ENCODE measurements around the gene ASTN2.
A peak's percentile ranks its signal among the peaks of the same experiment; 100 is the strongest.

ASTN2 gene

DNA sequence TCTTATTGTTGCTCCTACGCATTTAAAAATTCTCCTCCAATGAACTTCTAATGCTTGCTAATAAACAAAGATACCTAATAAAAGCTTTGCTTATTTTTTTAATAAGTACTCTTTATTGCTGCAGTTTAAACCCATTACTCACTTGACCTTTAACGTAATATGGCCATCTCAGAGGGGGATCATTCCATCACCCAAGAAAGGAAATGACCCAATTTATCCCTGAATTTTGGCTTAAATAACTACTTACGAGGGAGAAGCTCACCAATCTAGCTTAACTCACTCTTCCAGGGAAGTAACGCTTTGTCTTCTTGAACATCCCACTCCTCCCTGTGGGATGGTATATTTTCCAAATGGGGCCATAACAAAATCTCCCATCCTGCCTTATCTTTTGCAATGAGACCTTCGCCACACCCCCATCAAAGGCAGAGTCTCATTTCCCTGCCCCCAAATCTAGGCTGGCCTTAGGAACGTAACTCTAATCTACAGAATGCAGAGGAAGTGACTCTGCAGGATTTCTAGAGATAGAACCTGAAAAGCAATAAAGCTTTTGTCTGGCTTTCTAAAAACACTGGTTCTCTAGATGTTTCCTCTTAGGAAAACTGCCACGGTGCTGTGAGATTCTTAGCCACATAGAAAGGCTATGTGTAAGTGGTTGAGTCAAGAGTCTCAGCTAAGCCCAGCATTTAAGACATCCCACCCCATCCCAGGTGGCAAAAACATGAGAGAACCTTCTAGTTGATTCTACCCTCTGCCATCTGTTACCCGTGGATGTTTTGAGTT is 310.0 kb downstream of the ASTN2 start:
- no peak for DNase-seq

DNA sequence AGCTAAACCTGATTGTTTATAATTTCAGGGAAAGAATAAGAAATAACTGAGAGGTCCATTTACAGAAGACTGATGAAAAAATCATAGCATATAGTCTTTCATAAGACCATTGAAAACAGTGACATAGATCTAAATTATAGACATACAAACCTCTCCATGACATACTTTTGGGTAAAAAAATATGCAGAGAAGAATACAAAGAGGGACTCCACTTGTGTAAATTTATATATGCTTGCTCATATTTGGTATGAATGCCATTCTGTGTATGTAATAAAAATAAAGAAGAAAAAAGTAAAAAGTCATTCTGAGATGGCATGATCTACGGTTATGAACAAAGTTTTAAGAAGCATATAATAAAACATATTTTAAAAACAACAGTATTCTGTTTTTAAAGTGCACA is 310.7 kb downstream of the ASTN2 start:
- DNase-seq = no peak

DNA sequence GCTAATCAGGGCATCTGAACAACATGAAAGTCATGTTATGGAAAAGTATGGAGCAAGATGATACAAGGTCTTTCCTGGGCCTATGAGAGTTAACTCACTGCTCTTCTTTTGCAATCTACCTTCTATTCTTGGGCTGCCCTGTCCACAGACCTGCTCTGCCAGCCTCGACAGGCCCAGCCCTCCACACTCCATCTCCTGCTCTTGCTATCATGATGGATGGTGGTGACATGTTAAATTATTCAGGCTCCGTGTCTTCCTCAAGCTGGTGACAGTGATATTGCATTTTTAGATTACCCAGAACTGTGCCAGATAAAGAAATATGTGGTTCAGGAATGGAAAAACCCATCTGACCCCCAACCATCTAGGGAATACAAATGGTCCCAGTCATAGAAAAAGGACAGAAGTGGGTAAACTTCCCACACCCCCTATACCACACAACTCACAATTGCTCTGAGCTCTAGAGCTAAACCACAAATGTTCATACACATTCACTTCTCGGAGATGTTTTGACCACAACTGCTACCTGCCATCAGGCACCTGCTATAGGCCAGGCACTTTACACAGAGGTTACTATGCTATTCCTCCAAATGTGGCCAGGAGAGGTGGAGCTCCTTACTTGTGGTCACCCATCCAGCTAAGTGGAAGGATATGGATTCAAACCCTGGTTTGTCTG is 311.3 kb downstream of the ASTN2 start:
- DNase-seq = no peak

DNA sequence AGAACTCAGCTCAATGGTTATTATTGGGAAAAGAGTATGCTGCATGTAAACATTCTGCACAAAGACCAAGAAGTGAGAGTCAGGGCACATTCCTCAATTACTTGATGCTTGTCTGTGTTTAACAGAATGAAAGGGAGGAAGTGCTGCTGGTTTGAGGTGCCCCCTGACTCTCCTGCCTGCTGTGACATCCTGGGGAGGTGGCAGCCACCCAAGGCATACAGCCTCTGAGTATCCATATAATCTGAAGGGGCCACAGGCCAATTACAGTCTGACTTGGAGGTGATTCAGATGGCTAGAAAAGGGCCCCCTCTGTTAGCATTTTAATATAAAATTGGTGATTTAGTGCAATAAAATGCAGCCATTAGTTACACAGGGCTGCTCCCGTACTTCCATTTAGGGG is 313.8 kb downstream of the ASTN2 start:
- peak in 1 of 2 experiments; percentile 35 for DNase-seq

DNA sequence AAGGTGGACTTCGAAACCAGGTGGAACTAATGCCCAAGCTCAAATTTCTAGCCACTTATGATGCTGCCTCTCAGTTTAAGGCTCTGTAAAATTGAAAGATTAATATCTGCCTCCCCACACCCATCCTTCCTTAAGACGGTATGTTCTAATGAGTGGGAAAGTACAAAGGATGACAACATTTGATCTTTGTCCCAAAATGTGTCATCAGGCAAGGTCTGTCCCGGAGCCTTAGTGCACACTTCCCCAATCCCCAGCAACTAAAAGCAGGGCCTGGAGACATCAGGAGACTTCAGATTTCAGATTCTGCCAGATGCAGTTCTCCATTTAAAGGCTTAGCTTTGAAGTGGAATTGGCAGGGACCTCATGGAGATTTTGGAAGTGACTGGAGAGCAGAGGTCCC is 316.5 kb downstream of the ASTN2 start:
- no peak for DNase-seq

DNA sequence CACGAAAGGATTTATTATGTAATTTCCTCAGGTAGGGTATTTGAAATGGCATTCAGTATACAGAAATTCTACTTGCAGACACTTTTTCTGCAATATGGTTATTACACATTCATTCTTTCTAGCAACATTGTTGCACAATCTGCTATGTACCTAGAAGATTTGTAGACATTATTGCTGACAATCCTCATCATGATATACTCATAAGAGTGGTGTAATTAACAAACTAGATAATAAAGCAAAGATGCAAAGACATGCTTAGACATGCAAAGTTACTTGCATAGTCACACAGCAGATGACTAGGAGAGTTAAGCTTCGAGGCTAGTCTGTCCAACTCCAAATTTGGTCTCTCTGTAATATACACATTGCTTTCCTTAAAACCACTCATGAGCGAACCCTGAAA is 317.1 kb downstream of the ASTN2 start:
- DNase-seq = no peak

DNA sequence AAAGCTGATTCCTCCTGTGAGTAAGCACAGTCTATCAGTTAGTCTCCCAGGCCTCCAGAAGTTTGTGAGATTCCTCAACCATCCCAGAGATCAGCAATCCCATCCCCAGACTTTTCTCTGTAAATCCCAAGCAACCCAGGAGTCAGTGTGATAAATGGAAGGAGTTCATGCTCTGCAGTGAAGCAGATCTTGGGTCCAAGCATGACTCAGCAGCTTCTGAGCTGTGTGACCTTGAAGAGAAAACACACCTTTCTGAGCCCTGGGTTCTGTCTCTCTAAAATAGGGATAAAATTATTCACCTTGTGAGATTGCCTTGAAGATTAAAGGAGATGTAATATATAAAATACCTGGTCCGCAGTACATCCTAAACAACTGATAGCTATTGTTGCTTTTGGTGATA is 318.7 kb downstream of the ASTN2 start:
- no peak for DNase-seq

DNA sequence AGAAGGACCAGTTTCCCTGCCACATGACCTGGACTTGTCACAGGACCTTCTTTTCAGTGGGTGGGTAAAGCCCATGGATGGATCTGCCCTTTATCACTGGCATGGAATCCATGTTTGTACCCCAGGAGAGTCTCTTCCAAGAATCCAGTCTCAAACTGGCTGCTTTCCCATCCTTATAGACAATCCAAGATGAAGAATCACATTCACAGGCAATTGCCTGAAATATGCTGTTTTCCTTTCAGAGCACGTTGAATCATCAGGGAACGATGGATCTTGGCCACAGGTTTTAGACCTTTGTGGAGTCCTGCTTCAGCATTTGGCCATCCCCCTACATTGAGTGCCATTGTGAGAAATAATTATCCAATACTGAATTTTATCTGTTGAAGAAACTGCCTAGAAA is 319.8 kb downstream of the ASTN2 start:
- no peak for DNase-seq

DNA sequence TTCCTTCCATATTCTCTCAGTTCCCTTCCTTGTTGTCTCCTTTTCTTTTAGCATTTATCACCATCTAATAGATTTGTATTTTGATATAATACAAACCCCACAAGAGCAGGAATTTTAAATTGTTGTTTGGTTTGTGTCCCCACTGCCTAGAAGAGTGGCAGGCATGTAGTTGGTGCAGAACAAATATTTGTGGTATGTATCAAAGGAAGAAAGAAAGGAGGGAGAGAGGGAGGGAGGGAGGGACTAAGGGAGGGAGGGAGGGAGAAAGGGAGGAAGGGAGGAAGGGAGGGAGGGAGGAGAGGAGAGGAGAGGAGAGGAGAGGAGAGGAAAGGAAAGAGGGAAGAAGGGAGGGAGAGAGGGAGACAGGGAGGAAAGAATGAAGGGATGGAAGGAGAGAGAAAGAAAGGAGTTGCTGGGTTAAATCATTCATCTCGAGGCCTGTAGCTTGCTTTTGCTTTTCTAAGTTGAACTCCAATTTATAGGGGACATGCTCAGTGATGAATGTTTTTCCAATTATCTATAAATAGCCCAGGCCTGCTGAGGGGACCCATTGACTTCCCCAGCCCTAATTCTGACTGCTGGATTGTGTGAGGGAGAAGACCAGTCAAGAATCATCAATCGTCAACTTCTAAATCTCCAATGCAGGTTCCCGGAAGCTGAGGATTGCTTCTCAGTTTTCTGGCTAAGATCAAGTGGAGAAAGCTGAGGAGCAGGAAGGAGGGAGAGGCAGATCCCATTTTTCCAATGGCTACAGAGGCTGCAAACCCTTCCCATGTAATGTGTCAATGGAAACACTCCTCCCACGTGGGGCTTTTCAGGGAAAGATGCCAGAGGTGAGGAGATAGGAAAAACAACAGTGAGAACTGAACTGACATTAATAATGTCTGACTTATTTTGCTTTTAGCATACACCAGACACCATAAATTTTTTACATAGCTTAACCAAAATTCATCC is 320.7 kb downstream of the ASTN2 start:
- DNase-seq = no peak

DNA sequence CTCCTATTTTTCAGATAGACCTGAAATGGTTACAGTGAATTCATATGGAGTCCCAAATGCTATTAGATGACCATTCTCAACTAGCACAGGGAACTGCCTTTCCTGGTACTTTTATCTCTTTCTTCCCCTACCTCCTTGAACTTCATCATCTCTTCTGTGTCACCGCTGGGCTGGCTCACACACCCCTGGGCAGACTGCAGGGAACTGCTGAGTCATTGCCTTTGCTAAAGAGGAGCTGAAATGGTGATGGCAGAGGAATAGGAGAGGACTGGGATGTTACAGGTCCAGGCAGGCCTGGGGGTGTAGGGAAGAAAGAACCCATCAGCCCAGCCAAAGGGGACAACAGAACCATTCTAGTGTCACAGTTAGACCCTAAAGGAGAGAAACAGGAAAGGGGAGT is 322.3 kb downstream of the ASTN2 start:
- DNase-seq = no peak

DNA sequence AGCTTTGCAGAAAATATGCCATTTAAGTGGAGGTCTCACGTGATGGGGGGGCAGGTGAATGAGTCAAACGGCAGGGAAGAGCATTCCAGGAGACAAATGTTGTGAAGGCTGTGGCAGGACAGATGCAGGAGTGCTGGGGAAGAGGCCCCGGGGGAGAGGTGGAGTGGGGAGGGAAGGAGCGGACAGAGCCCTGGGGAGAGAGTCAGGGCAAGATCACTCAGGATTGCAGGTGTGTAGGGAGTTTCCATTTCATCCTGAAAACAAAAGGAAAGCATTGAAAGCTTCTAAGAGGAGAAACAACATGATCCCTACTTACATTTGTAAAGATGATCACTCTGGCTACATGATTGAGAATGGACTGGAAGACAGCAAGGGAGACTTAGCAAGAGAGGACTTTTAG is 323.3 kb downstream of the ASTN2 start:
- DNase-seq = no peak

DNA sequence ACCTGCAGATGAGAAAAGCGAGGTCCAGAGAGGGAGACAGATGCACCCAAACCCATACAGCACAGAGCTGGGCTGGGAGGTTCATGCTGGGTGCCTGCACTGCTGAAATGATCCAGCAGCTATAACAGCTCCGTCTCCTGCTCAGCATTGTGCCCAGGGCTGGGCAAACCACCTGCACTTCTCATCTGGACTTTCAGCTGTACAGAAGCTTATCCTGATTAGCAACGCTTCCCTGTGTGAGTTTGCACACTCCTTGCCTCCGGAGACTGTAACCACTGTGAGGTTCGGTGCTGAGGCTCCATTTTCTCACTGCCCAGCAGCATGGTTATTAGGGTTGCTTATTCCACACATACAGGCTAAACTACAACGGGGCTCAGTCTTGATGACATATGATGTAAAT is 326.1 kb downstream of the ASTN2 start:
- no peak for DNase-seq

DNA sequence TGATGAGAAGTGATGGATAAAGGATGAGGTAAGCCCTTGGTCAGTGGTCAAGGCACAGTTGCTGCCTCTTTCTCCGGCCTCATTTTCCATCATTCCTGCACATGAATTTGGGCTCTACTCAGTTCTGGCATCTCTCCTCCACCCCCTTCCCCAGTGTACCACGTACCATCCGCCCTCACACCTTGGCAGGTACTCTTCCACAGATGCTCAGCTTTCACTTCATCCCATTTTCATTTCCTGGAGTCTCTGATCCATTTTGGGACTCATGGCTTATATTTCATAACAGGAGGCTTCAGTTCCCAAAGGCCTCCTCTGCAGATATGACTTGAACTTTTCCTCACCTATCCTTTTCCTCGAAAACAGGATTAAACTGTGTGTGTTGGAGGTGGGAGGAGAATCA is 326.7 kb downstream of the ASTN2 start:
- DNase-seq = no peak

DNA sequence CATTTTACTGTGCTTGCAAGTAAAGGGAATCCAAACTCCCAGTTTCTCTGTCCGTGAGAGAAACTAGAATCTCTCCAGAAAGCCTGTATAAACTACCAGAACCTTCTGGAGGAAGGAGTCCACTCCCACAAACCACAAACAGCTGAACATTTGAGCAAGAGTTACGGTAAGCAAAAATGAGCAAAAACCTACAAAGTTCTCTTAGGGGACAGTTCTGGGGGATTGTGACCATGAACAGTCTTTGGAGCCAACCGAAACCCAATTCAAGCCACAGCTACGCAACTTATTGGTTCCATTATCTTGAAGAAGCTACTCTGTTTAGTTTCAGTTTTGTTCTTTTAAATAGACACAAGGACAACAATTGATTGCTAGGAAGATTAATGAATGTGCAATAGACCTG is 330.6 kb downstream of the ASTN2 start:
- DNase-seq = no peak

DNA sequence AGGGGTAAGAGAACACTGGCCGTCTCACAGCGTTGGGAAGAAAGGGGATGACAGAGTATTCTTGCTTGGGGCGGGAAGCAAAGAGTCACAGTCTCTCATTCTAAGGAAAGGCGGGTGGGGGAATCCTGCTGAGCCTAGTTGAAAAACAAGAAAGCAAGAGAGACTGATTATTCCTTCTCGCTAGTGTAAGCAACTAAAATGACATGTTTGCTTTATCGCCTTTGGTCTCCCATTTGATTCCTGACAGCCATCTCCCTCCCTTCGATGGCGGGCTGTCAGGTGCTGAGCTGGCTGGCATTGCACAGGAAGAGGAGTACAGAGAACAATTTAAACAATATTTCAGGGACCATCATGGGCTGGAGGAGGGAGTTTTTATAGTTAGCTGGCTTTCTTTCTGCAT is 331.3 kb downstream of the ASTN2 start:
- DNase-seq = peak in 1 of 2 experiments; percentile 22

DNA sequence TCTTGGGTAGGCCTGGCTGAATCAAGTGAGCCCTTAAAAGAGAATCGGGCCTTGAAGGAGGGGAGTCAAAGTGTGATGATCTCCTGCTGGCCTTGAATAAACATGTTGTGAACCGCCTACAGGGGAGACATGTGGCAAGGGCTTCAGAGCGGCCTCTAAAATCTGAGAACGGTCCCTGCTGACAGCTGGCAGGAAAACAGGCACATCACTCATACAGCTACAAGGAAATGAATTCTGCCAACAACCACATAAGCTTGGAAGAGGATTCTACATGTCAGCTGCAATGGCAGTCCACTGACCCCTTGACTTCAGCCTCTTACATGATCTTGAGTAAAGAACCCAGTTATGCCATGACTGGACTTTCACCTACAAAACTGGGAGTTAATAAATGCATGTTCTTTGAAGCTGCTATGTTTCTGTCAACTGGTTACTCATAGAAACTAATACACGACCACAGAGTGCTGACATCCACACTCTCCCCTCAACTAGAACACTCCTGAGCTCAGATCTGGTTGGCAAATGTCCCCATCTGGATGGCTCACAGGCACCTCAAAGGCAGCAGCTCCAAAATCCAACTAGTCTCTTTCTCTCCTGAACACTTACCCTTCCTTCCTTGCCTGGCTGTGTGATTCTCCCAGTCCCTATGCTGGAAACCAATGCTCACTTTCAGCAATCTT is 333.1 kb downstream of the ASTN2 start:
- DNase-seq = no peak

DNA sequence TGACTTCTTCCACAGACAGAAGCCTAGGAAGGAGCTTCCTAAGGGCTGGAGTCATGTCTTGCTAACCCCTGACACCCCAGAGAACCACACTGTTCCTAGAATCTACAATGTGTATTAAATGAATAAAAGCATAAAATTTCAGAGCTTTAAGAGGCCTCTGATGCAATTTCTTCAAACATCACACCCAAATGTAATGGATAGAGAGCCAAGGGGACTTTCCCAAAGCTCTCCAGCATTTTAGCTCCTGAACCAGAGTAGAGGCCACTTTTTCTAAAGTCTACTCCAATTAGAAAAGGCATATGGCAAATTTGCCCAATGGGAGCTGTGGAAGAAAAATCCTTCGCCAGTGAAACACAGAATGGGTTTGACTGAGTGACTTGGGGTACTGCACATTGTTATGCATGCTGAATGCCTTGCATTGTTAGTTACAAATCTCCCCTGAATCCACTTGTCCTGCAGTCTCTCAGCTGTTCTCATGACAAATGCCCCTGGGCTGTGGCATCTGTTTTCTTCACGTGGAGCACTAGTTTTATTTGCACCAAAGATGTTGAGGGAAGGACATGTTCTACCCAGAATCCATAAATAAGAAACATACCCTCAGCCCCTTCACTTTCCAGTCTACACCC is 334.0 kb downstream of the ASTN2 start:
- no peak for DNase-seq

DNA sequence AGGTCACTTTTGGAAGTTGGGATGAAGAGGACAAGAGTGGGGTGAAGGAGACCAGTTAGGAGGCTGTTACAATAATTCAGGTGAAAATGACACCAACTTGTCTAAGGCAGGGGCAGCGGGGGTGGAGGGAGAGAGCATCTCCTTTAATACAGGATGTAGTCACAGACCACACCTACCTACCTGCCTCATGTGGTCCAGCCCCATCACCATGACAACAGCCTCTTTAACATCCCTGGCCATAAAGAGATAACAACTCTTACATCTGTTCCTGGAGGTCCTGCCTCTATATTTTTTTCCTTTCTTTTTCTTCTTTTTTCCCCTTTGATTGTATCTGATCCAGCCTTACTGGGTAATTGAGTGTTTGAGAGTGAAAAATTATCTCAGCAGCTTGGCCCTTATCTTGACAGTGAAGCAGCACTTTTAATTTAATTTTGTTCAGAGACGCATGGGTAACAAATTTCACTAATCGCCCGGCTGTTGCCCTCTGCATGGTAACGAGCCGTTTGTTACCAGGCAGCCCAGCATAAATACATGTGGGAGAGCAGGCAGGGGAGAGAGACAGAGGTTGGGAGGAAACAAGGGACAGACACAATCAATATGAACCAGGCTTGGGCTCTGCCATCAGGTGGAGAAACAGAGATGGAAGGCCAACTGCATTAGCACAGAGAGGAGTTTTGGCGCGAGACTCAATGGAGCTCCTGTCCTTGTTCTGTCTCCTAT is 338.1 kb downstream of the ASTN2 start:
- peak in 1 of 2 experiments; percentile 9 for DNase-seq

DNA sequence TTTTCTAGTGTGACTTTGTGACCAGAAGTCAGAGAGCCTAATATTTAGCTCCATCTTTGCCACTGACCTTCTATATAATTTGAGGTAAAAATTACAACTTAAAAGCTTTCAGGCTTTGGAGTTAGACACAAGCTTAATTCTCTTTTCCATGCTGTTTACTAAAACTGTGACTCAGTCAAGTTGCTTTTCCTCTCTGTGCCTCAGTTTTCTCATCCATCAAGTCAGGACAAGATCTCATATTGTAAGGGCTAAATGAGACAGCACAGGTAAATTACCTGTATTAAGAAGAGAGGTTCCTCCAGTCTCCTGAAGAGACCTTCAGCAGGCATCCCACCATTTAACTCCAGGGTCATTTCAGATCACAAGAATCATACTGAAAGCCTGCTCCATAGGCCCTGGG is 339.2 kb downstream of the ASTN2 start:
- DNase-seq = no peak

DNA sequence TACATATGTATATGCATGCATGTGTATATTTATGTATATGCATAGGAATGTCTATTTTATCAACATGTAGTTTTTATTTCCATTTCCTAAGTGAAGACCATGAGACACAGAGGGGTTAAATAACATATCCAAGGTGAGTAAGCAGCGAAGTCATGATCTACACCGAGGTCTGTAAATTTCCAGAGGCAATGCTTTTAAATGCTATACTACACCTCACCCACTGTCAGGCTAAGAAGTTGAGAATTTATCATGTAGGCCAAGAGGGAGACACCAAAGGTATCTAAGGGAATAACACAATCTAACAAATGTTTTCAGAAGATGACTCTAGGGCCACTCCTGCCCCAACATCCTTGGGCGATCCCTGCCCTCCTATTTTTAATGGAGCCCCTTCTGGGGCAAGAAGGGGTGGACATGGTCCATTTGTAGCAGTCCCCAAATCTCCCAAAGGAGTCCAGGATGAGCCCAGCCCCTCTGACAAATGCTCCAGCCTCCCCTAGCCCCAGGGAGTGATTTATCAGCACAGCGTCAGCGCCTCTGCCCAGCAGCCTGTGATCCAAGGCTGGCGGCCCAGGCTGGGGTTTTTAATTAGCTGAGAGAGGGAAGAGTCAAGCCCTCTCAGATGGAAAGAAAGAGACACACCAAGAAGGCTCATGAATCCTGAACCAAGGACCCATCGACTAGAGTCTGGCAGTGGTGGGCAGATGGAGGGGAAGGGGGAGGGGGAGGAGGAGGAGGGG is 339.9 kb downstream of the ASTN2 start:
- no peak for DNase-seq

DNA sequence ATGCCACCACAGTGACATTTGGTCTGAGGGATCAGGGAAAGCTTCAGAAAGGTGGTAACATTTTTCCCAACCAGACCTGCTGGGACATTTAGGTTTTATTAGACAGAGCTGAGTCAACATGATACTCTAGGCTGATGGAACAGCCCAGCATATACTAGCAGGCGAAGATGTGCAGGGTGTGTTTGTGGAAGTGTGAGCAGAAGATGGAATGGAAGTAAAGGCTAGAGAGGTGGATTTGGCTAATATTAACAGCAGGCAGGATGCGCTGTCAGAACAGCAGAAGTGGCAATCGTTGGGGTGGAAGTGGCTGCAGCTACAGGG is 340.6 kb downstream of the ASTN2 start:
- DNase-seq = no peak

Data from NCI-H2081 (cell line).